HUES64 (cell line): ENCODE measurements around the gene NRG3. TPM values are rescaled to one million over a fixed set of nuclear protein-coding genes. Genes with fewer than 3 reads are reported as not detected.

Source experiments
- H3K27ac ChIP-seq: 2 replicates; pipeline ENCODE4 v1.7.0; 2013; ENCODE audit warnings: low read depth, low read length, inconsistent platforms
- H3K27me3 ChIP-seq: 2 replicates; pipeline ENCODE4 v1.6.1; 2013; ENCODE audit warnings: mild to moderate bottlenecking, low read length; ENCODE audit not compliant: insufficient read depth
- H3K36me3 ChIP-seq: 2 replicates; pipeline ENCODE4 v1.6.1; 2013; ENCODE audit warnings: mild to moderate bottlenecking, low read length; ENCODE audit not compliant: insufficient read depth
- H3K4me1 ChIP-seq: 2 replicates; pipeline ENCODE4 v1.6.1; 2013; ENCODE audit warnings: mild to moderate bottlenecking, low read length, moderate library complexity; ENCODE audit not compliant: insufficient read depth
- H3K4me3 ChIP-seq: 2 replicates; pipeline ENCODE4 v1.5.1; 2013; ENCODE audit warnings: mild to moderate bottlenecking, low read length, moderate library complexity
- H3K9ac ChIP-seq: 2 replicates; pipeline ENCODE4 v1.6.1; 2013; ENCODE audit warnings: mild to moderate bottlenecking, low read depth, low read length
- H3K9me3 ChIP-seq: 2 replicates; pipeline ENCODE4 v1.6.1; 2013; ENCODE audit warnings: low read depth, low read length; ENCODE audit not compliant: insufficient read depth
- WGBS: fragments of 150-250, 120-280 bp; methylation state at CpG from one replicate; pipeline ENCODE4 v1.1.7; 2013; ENCODE audit warnings: missing lambda C conversion rate; 5-methylcytosine and 5-hydroxymethylcytosine counted together
- polyA plus RNA-seq, 2 experiments: library from polyadenylated mRNA; stranded (reverse); fragments of 50-300 nt; gene quantifications; one replicate each; pipeline ENCODE4 v1.2.3, GENCODE V29; 2013

Gene NRG3
- 2.9 TPM for polyA plus RNA-seq (2013, experiment 1 of 2)
- 3.9 TPM for polyA plus RNA-seq (2013, experiment 2 of 2)

DNA sequence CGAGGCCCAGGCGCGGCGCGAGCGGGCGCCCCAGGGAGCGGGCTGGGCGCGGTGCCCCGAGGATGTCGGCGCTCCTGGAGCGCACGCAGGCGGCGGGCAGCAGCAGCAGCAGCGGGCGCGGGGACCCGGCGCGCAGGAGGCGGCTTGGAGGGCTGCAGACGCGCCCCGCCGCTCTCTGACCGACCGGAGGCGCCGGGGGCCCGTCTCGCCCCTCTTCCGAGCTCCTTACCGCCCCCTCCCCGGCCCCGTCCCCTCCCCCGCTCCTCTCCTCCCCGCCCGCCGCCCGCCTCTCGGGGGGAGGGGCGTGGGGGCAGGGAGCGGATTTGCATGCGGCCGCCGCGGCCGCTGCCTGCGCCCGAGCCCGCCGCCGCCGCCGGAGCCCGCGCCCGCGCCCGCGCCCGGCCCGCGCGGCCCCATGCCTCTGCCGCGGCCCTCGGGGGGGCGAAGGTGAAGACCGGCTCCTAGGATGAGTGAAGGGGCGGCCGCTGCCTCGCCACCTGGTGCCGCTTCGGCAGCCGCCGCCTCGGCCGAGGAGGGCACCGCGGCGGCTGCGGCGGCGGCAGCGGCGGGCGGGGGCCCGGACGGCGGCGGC is at the start of gene NRG3:
TSS of gene NRG3 (plus strand) at position 320 of the 592 bp plus-strand sequence.
- Histone ChIP-seq H3K4me3 (peak within 1 kb of the TSS; percentile 73), H3K9me3 (no peaks in the 10 kb centered on the region), H3K27me3 (peaks cover 62% of the 10 kb centered on the region), H3K27ac (no peak within 1 kb of the TSS; the same call in 1 of the 2 replicates), H3K36me3 (no peaks in the 10 kb centered on the region), H3K9ac (peak within 1 kb of the TSS; percentile 56), H3K4me1 (peaks cover 34% of the 10 kb centered on the region)
- WGBS, result under 1% methylated on average over 80 of the region's 95 CpGs

DNA sequence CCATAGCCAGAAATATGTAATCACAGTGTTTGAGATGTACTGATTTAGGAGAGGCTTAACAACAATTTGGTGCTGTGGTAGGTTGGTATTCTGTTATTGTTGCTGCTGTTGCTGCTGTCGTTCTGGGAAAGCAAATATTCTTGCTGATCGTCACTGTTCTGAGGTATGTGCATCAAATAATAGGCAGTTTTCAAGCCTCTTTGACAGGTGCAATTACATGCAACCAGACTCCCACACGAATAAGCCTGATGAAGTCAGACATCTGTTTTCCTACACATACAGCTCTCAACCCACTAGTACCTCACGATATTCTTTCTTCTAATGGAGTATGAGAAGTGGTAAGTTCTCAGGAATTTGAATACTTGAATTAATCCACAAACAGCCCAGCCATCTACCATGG is 46.7 kb upstream of the NRG3 start:
- 94% methylated on average over 3 of the region's 4 CpGs for WGBS
- H3K9ac ChIP-seq, result no peak overlapping the region
- H3K4me3 ChIP-seq, result no peak overlapping the region
- H3K27me3 ChIP-seq, result no peaks in the 10 kb centered on the region
- H3K4me1 ChIP-seq, result no peaks in the 10 kb centered on the region
- H3K36me3 ChIP-seq, result no peaks in the 10 kb centered on the region
- H3K9me3 ChIP-seq, result no peaks in the 10 kb centered on the region
- no peak overlapping the region for H3K27ac ChIP-seq

DNA sequence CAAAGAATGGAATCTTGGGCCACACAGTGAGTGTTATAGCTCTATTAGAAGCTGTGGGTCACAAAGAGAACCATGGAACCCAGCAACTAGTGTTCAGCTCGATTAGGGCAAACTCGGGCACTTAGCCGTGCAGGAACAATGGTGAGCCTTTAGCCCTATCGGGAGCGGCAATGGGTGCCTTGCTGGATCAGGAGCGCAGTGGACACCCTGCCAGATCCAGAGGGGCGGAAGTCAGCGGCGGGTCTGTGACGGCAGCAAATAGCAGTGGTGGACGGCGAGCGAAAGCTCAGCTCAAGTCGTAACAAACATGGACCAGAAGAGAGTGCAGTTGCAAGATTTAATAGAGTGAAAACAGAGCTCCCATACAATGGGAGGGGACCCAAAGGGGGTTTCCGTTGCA is 43.9 kb upstream of the NRG3 start:
- H3K4me3 ChIP-seq, result no peak overlapping the region
- H3K4me1 ChIP-seq, result no peaks in the 10 kb centered on the region
- H3K27ac ChIP-seq, result no peak overlapping the region
- no peaks in the 10 kb centered on the region for H3K9me3 ChIP-seq
- H3K9ac ChIP-seq, result no peak overlapping the region
- no peaks in the 10 kb centered on the region for H3K27me3 ChIP-seq
- H3K36me3 ChIP-seq, result no peaks in the 10 kb centered on the region
- WGBS, result 93% methylated on average over 15 of the region's 15 CpGs

DNA sequence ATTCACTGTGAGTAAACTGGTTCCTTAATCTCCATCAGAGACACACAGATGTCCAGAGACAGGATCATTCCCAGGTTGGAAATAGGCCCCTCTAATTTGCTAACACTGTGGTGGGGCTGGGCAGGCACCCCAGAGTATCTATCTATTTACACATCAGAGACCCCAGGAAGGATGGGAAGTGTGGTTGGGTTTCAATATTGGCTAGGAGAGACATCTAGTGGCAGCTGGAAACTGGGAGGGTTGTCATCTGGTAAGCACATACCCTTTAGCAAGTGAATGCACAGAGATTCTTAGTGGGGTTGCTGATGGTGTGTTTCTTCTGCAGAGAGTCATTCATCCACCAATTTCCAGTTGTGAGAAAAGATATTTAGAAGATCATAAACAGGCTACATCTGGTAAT is 36.0 kb upstream of the NRG3 start:
- Histone ChIP-seq H3K4me1 (peaks cover 14% of the 10 kb centered on the region; the same call in 1 of the 2 replicates), H3K27me3 (peaks cover 8% of the 10 kb centered on the region; the same call in 1 of the 2 replicates), H3K4me3 (no peak overlapping the region), H3K9ac (no peak overlapping the region), H3K9me3 (no peaks in the 10 kb centered on the region), H3K36me3 (no peaks in the 10 kb centered on the region), H3K27ac (no peak overlapping the region)

DNA sequence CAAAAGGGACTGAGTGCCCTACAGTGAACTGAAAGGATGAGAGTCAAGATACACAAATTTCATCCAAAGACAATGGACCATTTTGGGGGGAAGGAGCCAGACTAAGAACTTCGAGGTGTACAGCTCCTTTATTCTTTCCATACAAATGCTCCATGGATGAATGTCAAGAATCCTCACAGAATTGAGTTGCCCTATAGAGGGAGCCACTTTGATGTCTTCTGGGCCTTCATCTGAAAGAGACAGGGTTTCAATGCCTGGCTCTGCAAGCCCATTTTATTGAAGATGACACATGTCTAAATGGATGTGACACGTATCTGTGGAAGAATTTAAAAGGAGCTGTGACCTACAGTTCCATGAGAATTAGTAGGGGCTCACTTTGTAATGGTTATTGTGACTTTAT is 32.0 kb upstream of the NRG3 start:
- H3K27ac ChIP-seq, result no peak overlapping the region
- no peak overlapping the region for H3K9ac ChIP-seq
- H3K9me3 ChIP-seq, result no peaks in the 10 kb centered on the region
- H3K27me3 ChIP-seq, result peaks cover 8% of the 10 kb centered on the region; the same call in 1 of the 2 replicates
- H3K4me3 ChIP-seq, result no peak overlapping the region
- no peaks in the 10 kb centered on the region for H3K36me3 ChIP-seq
- WGBS, result 79% methylated on average over 2 of the region's 2 CpGs
- H3K4me1 ChIP-seq, result peaks cover 34% of the 10 kb centered on the region

DNA sequence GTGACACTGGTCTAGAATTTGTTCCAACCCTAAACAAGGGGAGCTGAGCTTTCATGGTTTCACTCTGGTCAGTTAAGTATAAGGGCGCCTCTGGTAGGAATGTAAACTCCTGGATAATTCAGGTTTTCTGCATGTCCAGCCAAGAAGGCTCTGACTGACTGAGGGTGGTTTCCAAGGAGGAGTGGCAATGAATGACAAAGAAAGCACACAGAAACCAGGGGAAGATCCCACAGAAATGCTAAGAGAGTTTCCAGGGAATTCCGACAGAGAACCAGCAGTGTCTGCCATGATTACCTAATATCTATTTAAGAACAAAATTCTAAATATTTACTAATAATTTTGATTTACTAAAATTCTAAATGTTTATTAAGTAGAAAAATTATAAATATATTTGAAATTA is 27.3 kb upstream of the NRG3 start:
- WGBS, result 9% methylated on average over 2 of the region's 2 CpGs
- Histone ChIP-seq H3K9ac (peak overlapping the region; percentile 15; the same call in 1 of the 2 replicates), H3K36me3 (no peaks in the 10 kb centered on the region), H3K27me3 (no peaks in the 10 kb centered on the region), H3K9me3 (no peaks in the 10 kb centered on the region), H3K27ac (peak overlapping the region; percentile 63; the same call in 1 of the 2 replicates), H3K4me1 (peaks cover 33% of the 10 kb centered on the region), H3K4me3 (no peak overlapping the region)

DNA sequence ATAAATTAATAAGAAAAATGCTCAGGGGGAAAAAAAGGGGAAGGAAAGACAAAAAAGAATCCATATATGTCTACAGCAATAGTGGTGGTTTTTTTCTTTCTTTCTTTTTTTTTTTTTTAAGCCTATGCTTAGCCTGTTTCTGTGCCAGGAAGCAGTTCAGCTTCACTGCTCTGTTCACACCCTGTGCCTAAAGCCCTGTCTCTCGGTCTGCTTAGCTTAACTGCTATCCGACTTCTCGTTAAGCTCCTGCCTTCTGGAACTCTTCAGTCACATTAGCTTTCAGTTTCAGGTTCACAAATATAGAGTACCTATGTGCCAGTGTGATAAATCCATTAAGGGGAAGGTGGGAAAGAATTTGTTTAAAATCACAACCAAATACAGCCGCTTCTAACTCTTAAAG is 26.5 kb upstream of the NRG3 start:
- WGBS, result 17% methylated on average over 3 of the region's 4 CpGs
- Histone ChIP-seq H3K4me1 (peaks cover 33% of the 10 kb centered on the region), H3K4me3 (no peak overlapping the region), H3K9ac (no peak overlapping the region), H3K9me3 (no peaks in the 10 kb centered on the region; the same call in 1 of the 2 replicates), H3K27ac (no peak overlapping the region), H3K27me3 (no peaks in the 10 kb centered on the region), H3K36me3 (no peaks in the 10 kb centered on the region)

DNA sequence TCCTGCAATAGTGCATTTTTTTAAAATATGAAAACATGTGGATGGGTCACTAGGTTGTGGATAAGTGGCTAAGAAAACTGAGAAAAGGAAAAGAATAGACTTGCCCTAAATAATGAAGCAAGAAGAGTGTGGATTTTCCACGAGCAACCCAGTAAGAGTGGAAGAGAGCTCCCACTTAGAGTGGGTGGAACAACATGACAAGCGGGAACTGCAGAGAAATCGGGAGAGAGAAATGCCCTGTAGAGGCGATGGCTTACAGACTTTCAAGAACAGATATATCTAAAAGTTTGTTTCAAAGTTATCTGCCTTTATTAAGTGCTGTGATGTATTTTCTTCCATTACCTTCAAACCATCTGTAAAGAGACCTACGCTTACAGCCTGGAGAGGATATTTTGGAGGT is 26.1 kb upstream of the NRG3 start:
- Histone ChIP-seq H3K9me3 (no peaks in the 10 kb centered on the region; the same call in 1 of the 2 replicates), H3K4me3 (no peak overlapping the region), H3K36me3 (no peaks in the 10 kb centered on the region), H3K9ac (no peak overlapping the region), H3K27ac (no peak overlapping the region), H3K4me1 (peaks cover 33% of the 10 kb centered on the region), H3K27me3 (no peaks in the 10 kb centered on the region)
- WGBS, result 92% methylated on average over 5 of the region's 5 CpGs

DNA sequence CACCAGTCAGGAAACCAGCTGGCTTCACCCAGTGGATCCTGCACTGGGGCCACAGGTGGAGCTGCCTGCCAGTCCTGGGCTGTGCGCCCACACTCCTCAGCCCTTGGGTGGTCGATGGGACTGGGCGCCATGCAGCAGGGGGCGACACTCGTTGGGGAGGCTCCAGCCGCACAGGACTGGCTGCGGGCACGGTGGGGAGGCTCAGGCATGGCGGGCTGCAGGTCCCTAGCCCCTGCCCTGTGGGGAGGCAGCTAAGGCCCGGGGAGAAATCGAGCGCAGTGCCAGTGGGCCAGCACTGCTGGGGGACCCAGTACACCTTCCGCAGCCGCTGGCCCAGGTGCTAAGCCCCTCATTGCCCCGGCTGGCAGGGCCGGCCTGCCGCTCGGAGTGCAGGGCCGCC is 12.4 kb upstream of the NRG3 start:
- H3K4me3 ChIP-seq, result no peak overlapping the region
- peaks cover 16% of the 10 kb centered on the region for H3K9me3 ChIP-seq
- peaks cover 18% of the 10 kb centered on the region for H3K4me1 ChIP-seq
- WGBS, result 97% methylated on average over 19 of the region's 19 CpGs
- H3K27ac ChIP-seq, result no peak overlapping the region
- H3K27me3 ChIP-seq, result no peaks in the 10 kb centered on the region
- H3K9ac ChIP-seq, result no peak overlapping the region
- no peaks in the 10 kb centered on the region for H3K36me3 ChIP-seq

DNA sequence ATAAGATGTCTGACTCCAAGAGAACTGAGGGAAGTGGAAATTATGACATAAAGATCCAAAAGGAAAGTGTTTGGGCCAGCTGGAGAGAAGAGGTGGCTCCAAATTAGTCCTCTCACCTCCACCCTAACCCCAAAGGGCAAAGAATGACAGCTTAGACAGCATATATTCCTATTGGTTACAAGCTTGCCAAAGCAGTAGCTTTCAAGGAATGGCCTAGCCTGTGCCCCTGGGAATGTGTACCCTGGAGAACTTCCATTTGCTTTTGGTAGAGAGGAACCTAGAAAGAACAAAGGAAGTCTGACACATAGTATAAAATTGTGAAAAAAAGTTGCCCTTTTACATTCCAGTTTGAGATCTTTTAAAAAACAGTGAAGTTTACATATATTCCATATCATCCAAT is 11.2 kb upstream of the NRG3 start:
- no peak overlapping the region for H3K27ac ChIP-seq
- peaks cover 16% of the 10 kb centered on the region for H3K9me3 ChIP-seq
- H3K36me3 ChIP-seq, result no peaks in the 10 kb centered on the region
- peaks cover 18% of the 10 kb centered on the region for H3K4me1 ChIP-seq
- no peak overlapping the region for H3K4me3 ChIP-seq
- no peak overlapping the region for H3K9ac ChIP-seq
- H3K27me3 ChIP-seq, result no peaks in the 10 kb centered on the region

DNA sequence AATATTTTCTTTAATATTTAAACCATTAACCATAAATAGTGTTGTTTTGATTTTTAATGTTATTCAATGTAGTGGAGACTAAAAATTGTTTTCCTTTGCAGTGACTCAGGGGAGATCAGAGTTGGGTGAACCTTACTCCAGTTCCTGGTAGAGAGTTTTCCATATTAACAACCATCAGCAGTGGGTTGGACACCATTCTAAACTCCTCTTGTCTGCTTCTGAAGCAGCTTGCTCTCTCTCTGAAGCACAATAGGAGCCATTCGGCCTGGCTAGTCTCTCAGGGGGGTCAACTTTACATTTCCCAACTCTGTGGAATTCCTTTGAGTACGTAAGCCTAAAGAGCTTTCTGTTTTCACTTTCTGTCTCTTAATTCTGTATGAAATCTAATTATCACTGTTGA is 9.4 kb upstream of the NRG3 start:
- peaks cover 13% of the 10 kb centered on the region for H3K9me3 ChIP-seq
- no peak overlapping the region for H3K9ac ChIP-seq
- H3K4me1 ChIP-seq, result peaks cover 18% of the 10 kb centered on the region
- no peaks in the 10 kb centered on the region for H3K36me3 ChIP-seq
- H3K4me3 ChIP-seq, result no peak overlapping the region
- H3K27me3 ChIP-seq, result no peaks in the 10 kb centered on the region
- 0 out of 2 replicates have a peak overlapping the region, but pooled peaks have one; percentile 3 for H3K27ac ChIP-seq
- 14% methylated on average over 1 of the region's 2 CpGs for WGBS

DNA sequence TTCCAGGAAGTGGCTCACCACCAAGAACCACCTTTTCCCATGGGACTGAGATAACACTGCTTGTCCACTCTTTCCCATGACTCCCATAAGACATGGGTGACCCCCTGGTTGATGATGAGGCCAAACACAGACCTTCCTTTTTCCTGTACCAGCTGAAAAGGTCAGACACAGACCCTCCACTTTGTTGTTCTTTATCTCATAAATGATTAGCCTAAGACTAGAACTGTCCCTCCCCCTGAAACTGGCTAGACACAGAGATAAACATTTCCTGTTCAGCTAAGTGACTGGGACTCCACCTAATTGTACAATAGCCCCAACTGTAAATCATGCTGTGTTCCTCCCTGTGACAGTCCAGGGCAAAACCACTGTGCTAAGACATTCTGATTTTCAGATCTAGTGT is 8.2 kb upstream of the NRG3 start:
- no peak overlapping the region for H3K4me3 ChIP-seq
- H3K9me3 ChIP-seq, result peaks cover 1% of the 10 kb centered on the region; the same call in 1 of the 2 replicates
- peaks cover 7% of the 10 kb centered on the region; the same call in 1 of the 2 replicates for H3K27me3 ChIP-seq
- H3K27ac ChIP-seq, result no peak overlapping the region
- H3K36me3 ChIP-seq, result no peaks in the 10 kb centered on the region
- no peak overlapping the region for H3K9ac ChIP-seq
- peaks cover 24% of the 10 kb centered on the region for H3K4me1 ChIP-seq
